GM19238 (cell line): ENCODE results near the gene PIK3R5.
"Not testable (repeated sequence)": the region's sequence is repeated elsewhere in the genome, so short reads cannot be mapped to it uniquely, and the experiment has no call there.

Experiments
- DNase-seq: peaks from one replicate; pipeline ENCODE4 v3.0.0; 2011; ENCODE audit warnings: low spot score; ENCODE audit not compliant: insufficient read length

PIK3R5 gene

DNA sequence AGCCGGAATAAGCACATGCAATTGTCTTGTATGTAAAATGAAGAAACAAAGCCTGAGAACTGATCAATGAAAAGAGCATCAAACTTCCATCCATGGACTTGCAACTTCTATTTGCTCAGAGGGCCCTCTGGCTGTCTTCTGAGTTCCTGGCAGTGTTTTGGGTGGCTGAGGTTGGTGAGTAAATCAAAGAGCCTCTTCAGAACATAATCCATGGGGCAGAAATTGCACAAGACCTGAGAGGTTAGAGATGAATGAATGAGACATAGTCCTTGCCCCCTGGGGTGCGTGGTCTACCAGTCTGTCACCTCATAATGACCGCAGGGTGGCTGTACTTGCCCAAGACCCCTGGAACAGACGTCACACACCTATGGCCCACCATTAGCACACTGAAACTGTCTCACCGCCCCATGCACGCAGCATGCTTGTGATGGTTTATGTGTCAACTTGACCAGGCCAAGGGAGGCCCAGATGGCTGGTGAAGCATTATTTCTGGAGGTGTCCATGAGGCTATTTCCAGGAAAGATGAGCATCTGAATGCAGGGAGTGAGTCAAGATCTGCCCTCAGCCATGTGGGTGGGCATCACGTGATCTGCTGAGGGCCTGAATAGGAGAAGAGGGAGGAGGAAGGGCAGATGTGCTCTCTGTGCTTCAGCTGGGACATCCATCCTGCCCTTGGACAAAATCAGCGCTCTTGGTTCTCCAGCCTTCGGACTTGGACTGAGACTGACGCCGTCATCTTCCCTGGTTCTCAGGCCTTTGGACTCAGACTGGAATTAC, 106.3 kb downstream of the PIK3R5 start:
- DNase-seq, result no peak

DNA sequence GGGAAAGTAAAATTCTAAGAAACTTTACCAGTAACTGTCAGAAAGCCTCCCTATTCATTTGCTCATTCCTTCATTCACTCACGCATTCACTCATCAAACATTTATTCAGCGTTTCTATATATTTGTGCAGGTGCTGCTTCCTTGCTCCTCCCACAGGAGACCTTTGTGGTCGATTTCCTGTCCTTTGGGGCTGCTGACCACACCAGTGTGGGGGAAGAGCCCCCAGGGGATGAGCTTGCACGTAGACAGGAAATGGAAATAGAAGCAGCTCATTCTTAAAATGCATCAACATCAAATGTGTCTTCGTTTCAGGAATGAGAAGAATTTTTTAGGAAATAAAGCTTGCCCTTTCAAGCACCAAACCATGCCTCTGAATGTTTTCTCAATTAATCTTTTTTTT, 107.6 kb downstream of the PIK3R5 start:
- DNase-seq, result no peak

DNA sequence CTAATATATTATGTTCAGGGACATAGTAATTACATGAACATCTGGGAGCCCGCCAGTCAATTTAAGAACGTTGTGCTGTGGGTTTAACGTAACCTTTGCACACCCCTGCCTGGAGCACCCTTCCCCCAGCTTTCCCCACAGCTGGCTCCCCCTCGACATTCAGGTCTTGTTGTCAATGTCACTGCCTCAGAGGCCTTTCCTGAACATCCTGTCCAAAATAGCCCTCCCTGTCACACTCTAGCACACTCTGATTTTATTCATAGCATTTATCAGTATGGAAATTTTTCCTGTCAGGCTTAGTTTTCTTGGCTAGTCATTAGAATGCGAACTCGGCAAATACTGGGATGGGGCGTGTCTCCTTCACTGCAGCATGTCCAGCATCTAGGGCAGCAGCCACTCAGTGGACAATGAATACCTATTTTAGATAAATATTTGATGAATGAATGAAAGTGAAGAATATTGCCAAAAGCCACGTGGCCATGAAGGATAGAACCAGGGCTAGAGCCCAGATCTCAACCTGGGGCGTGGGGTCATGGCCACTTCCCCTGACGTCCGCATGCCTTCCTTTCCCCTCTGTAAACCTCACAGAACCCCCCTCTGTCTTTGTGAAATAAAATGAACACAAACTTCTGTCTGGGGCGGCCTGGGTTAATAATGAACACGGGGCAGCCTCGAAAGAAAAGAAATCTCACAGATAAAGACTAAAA, 108.5 kb downstream of the PIK3R5 start:
- DNase-seq, result no peak

DNA sequence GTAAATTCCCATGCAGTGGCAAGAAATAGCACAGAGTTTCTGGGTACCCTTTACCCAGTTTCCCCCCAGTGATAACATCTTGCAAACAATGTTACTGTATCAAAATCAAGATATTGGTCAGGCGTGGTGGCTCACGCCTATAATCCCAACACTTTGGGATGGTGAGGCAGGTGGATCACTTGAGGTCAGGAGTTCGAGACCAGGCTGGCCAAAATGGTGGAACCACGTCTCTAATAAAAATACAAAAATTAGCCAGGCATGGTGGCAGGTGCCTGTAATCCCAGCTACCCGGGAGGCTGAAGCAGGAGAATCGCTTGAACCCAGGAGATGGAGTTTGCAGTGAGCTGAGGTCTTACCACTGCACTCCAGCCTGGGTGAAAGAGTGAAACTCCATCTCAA, 109.3 kb downstream of the PIK3R5 start:
- DNase-seq, result not testable (repeated sequence)

DNA sequence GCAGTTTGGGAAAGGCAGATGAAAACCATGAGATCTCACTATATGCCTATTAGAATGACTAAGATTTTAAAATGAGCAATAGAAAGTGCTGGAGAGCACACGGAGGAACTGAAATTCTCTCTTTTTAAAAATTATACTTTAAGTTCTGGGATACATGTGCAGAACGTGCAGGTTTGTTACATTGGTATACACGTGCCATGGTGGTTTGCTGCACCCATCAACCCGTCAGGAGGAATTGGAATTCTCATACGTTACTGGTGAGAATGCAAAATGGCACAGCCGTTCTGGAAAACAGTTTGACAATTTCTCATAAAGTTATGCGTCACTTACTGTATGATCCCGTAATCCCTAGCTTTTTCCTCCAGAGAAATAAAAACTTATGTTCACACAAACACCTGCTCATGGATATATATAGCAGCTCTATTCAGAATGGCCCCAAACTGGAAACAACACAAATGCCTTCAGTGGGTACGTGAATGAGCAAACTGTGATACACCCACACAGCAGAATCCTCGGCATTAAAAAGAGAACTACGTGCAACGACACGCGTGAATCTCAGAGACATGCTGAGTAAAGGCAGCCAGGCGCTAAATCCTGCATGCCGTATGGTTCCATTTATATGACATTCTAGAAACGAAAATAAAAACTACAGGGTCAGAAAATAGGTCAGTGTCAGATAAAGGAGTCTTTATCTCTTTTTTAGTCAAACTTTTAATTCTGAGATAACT, 109.9 kb downstream of the PIK3R5 start:
- DNase-seq, result no peak

DNA sequence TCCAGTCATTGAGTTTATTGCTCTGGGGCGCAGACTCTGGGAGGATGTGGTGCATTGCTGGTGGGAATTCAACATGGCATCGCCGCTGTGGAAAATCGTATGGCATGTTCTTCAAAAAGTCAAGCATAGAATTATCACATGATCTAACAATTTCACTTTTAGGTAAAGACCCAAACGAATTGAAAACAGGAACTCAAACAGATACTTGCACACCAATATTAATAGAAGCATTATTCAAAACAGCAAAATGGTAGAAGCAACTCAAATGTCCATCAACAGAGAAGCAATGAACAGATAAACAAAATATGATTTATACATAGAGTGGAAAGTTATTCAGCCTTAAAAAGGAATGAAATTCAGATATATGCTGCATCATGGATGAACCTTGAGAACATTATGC, 113.9 kb downstream of the PIK3R5 start:
- no peak for DNase-seq

DNA sequence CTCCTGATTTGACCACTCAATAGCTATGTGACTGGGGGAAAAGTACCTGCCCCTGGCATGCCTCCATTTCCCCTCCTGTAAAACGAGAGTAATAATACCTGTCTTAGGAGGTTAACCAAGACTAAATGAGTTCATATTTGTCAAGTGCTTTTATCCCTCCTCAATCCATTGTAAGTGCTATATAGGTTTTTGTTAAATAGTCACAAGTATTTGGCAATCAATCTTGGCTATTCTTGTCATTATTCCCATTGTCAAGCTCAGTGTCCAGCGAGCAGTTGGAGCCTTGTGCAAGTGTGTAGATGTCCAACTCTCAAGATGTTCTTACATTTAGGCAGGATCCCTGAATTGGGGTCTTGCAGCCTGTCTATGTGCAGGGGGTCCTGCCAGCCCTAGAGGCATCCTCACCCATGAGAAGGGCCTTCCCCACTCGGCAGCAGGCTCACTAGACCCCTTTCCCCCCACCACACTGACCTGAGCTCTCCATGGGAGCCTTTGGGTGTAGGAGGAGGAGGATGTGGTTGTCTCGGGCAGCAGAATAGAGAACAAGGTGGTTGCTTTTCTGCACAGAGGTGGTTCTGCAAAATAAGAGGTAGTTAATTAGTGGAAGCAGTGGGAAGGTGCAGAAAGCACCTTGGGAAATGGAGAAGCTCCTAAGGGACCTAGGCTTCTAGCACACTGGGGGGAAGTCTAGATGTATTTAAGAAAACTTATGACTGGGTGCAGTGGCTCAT, 116.0 kb downstream of the PIK3R5 start:
- no peak for DNase-seq

DNA sequence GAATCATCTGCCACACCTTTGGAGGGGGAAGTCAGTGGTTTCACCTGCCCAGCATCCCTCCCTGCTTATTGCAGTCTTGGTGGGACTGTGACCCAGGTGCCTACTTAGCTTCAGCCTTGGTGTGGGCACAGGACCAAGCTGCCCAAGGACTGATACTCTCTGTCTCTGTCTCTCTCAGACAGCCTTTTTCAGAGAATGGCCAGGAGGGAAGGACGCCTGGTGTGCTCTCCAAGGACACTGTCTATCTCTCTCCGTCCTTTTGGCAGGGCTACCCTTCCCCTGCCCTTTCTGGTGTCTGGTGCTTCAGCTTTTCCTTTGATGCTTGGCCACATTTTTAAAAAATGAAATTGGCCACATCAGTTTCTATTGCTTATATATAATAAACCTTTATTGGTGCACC, 117.6 kb downstream of the PIK3R5 start:
- DNase-seq, result no peak

DNA sequence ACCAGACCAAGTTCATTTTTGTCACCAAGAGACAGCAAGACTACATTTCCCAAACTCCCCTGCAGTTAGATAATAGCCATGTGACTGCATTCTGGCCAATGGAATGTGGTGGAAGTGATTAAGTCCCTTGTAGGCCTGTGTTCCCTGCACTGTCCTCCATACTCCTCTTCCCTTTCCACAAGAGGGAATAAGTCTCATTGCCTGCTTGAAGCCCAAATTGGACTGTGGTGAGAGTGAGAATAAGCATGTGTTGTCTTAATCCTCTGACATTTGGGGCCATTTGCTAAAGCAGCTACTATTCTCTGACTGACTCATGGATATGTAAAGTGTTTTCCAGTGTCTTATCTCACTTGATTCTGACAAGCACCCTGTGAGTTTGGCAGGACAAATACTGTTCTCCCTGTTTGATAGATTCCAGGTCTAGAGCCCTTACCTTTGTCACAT, 118.7 kb downstream of the PIK3R5 start:
- no peak for DNase-seq

DNA sequence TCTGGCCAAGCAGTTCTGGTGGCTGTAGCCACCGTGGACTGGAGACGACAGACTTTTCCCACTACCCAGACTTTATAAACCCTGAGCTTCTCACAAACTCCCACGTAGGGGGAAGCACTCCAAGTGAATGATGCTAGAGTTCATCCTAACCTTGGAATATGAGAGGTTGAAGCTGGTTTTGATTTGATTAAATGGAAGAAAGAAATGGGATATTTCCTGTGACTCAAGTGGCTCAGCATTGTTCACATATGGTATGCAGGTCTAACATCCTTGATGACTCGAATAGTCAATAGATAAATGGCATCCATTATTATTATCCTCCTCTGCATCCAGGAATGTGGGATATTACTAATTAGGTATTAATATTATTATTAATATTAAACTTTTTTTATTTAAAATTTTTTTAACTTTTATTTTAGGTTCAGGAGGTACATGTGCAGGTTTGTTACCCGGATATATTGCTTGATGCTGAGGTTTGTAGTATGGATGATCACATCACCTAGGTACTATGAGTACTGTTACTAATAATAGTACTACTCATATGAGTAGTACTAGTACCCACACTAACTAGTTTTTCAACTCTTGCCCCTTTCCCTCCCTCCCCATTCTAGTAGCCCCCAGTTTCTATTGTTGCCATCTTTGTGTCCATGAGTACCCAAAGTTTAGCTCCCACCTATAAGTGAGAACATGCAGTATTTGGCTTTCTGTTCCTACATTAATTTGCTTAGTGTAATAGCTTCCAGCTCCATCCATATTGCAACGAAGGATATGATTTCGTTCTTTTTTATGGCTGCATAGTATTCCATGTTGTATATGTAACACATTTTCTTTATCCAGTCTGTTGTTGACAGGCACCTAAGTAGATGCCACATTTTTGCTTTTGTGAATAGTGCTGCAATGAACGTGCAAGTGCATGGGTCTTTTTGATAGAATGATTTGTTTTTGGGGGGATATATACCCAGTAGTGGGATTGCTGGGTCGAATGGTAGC, 121.0 kb downstream of the PIK3R5 start:
- no peak for DNase-seq

DNA sequence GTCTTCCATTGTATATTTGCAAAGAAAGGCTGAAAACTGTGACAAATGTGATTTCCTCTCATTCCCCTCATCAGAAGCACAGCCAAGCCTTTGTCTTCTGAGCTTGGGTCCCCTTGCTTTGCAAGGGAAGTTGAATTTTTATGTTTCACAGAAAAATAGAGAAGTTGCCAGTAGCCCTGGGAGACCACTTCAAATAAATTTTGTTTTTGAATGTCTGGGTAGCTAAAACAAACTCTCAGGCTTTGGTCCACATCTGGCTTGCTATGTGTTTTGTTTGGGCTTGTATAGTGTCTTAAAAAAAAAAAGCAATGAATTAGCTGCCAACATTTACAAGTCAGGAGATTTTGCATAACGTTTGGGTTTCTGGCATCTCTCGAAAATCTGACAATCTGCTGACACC, 122.2 kb downstream of the PIK3R5 start:
- DNase-seq, result no peak

DNA sequence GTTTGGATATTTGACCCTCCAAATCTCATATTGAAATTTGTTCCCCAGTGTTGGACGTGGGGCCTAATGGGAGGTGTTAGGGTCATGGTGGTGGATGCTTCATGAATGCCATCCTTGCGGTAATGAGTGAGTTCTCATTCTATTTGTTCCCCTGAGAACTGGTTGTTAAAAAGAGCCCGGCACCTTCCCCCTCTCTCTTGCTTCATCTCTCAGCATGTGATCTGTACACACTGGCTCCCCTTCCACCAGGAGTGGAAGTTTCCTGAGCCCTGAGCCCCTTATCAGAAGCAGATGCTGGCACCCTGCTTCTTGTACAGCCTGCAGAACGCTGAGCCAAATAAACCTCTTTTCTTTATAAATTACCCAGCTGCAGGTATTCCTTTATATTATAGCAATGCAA, 123.7 kb downstream of the PIK3R5 start:
- DNase-seq, result no peak

DNA sequence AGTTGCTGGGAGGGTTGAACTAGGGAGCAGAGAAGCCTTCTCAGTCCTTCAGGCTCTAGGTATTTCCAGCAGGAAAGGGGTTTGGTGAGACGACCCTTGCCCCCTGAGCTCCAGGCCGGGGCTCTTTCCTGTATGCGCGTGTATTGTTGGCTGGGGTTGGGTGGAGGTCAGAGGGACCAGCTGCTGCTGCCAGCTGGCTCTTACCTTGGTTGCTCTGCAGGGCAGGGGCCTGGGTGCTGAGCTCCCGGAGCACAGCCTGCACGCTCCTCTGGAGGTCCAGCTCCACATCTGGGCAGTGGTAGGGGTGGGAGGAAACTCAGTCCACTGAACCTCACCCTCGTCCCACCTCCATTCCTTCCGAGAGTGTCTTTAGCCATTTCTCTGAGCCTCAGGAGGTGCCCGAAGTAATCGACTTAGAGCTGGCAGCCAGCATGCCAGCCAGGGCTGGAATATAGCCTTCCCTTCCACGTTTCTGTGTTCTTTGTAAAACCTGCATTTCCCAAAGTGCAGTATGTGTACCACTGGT, 126.0 kb downstream of the PIK3R5 start:
- DNase-seq, result no peak

DNA sequence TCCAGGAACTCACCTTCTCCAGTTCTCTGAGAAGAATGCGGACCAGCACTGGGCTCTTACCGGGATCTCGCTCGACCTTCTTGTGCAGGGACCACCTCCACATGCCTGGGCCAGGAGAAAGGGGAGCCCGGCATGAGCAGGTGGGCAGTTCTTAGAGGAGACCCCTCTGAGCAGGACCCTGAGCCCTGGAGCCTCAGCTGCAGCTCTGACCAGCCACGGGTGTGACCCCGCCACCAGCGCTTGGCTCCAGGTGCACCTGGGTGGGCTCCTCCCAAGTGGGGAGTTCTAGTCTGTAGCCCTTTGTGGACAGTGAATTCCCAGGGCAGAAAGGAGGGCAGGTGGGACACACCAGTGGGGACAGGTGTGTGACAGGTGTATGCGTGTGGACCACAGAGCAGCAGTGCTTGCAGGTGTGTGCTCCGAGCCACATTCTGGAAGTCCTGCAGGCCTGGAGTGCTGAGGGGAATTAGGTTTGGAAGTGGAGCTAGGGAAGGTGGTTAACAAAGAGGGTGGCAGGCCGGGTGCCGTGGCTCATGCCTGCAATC, 126.9 kb downstream of the PIK3R5 start:
- no peak for DNase-seq

DNA sequence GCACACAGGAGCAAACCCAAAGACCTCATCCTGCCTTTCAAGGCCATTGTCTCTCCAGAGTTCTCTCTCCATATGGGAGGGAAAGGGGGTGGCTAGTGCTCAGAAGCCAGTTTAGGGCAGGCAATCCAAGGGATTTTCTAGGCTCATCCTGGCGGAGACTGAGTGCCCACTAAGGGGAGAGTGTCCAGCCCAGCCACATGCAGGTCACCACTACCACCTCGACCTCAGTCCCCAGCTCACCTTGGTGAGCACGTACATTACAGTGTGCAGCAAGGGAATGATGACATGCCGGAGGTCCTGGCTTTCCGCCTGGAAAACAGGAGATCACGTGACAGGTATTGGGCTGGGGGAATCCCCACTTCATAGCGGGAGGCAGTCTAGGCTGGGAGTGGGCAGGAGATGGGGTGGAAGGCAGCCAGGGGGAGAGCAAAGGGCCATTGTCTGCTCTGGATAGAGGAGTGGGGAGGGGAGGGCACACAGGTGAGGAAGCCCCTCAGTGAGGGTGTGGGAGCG, 127.9 kb downstream of the PIK3R5 start:
- no peak for DNase-seq

DNA sequence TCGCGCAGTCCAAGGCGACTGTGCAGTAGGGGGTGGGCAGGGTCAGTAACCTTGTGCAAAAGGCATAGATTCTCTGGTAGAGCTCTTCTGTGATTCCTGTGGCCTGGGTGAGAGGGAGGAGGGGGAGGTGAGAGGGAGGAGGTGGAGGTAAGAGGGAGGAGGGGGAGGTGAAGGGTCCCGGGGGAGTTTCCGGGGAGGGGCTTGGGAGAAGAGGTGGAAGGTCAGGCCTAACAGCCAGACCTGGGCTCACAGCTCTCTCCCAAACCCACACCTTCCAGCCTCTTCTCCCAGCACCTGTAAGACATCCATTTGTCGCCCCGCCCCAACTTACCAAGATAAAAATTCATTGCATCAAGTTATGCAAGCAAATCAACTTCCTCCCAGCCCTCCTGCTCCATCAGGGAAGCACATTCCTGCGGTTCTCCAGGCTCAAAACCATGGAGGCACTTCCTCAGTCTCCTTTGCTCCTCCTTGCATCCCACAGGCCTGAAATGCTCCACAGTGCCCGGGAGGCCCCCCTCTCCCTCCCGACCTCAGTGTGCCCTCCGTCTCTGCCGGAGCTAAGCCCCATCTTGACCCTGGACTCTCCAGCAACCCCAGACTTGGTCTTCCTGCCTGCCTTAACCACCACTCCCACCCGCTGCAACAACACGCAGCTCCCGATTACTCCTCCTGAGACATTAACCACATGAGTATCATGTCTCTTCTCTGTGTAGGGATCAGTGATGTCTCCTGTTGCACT, 128.5 kb downstream of the PIK3R5 start:
- no peak for DNase-seq

DNA sequence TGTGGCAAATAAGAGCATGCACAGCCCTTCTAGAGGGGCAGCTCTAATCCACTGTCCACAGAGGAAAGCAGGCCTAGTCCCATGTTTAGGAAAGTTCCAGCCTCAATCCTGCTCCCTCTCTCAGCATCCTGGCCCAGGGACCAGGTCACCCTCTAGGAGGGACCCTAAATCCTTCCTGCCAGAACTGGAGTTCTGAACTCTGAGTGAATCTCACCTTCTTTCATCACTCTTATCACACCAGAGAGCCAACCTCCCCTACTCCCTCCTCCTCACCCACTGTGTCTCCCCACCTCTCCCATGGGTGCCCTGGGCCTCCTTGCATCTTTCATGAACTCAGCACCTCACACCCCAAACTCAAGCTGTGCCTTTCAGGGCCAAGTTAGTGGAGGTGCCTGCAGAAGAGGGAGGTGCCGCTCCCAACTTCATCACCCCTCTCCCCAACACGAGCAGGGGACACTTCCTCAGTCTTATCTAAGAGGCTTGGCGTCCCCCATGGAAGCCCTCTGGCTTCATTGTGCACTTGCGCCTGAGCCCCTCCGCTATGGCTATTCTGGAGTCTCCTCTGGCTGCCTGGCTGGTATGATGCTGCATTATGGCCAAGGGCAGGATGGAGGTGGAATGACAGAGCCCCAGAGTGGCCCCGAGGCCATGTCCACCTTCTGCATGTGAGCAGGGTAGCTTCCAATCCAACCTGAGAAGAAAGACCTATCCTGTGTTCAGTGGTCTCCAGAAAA, 129.7 kb downstream of the PIK3R5 start:
- no peak for DNase-seq

DNA sequence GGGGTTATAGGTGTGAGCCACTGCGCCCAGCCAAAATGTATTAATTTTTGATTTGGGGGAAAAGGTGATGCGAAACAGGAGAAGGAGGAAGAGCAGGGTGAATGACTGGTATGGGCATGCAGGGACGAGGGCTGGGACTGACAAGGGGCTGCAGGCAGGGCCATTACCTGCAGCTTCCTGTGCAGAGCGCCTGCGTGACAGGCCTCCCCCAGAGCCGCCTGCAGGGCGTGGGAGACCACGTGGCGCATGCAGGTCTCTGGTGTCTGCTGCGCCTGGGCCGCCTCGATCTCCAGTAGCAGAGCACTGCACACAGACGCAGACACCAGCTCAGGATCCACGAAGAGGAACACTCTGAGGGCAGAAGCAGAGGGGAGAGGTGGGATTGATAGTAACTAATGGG, 130.4 kb downstream of the PIK3R5 start:
- no peak for DNase-seq
